Measurements from ENCODE around the gene ASCC2.

Gene ASCC2

GRCh38 chr22:29811377-29811776 is 26.7 kb downstream of the ASCC2 start:
- Mint-ChIP-seq H3K4me3 (no peak overlapping the region), H3K9me3 (no peaks in the 10 kb centered on the region), H3K4me1 (no peaks in the 10 kb centered on the region), H3K36me3 (ENCODE audit: insufficient read depth) (peaks cover 70% of the 10 kb centered on the region), H3K27me3 (no peaks in the 10 kb centered on the region), H3K27ac (ENCODE audit: low read depth) (no peak overlapping the region)
- DNase-seq (ENCODE audit: low spot score in 2 of 2) (no peak), ATAC-seq (replicated peaks; ENCODE audit: extremely low read depth, poor library complexity, severe bottlenecking) (no peak)

- Mint-ChIP-seq H3K4me1 (peaks cover 6% of the 10 kb centered on the region), H3K9me3 (no peaks in the 10 kb centered on the region), H3K27ac (ENCODE audit: low read depth) (no peak overlapping the region), H3K4me3 (no peak overlapping the region), H3K36me3 (ENCODE audit: insufficient read depth) (peaks cover 72% of the 10 kb centered on the region), H3K27me3 (no peaks in the 10 kb centered on the region)
- DNase-seq (ENCODE audit: low spot score in 2 of 2) (no peak), ATAC-seq (replicated peaks; ENCODE audit: extremely low read depth, poor library complexity, severe bottlenecking) (no peak)
Observed at GRCh38 chr22:29810216-29810615, 27.9 kb downstream of the ASCC2 start.

GRCh38 chr22:29806196-29806595 is 31.9 kb downstream of the ASCC2 start:
- peak overlapping the region; percentile 42 for H3K27ac Mint-ChIP-seq (ENCODE audit: low read depth)
- no peak for DNase-seq (ENCODE audit: low spot score in 2 of 2)

GRCh38 chr22:29804985-29805384 is 33.1 kb downstream of the ASCC2 start:
- ATAC-seq (replicated peaks; ENCODE audit: extremely low read depth, poor library complexity, severe bottlenecking) (no peak), DNase-seq (ENCODE audit: low spot score in 2 of 2) (no peak)
- peaks cover 6% of the 10 kb centered on the region for H3K4me1 Mint-ChIP-seq
- H3K4me3 Mint-ChIP-seq = no peak overlapping the region
- no peaks in the 10 kb centered on the region for H3K27me3 Mint-ChIP-seq
- peaks cover 59% of the 10 kb centered on the region for H3K36me3 Mint-ChIP-seq (ENCODE audit: insufficient read depth)
- H3K9me3 Mint-ChIP-seq = no peaks in the 10 kb centered on the region
- no peak overlapping the region for H3K27ac Mint-ChIP-seq (ENCODE audit: low read depth)

More at GRCh38 chr22:29806196-29806595, 31.9 kb downstream of the ASCC2 start:
- Mint-ChIP-seq H3K9me3 (no peaks in the 10 kb centered on the region), H3K36me3 (ENCODE audit: insufficient read depth) (peaks cover 53% of the 10 kb centered on the region), H3K27me3 (no peaks in the 10 kb centered on the region), H3K4me3 (no peak overlapping the region), H3K4me1 (peaks cover 6% of the 10 kb centered on the region)
- ATAC-seq (replicated peaks; ENCODE audit: extremely low read depth, poor library complexity, severe bottlenecking) = no peak

- Mint-ChIP-seq H3K4me1 (peaks cover 6% of the 10 kb centered on the region), H3K36me3 (ENCODE audit: insufficient read depth) (peaks cover 54% of the 10 kb centered on the region), H3K27me3 (no peaks in the 10 kb centered on the region), H3K4me3 (no peak overlapping the region), H3K9me3 (no peaks in the 10 kb centered on the region), H3K27ac (ENCODE audit: low read depth) (no peak overlapping the region)
- no peak for DNase-seq (ENCODE audit: low spot score in 2 of 2)
- ATAC-seq (replicated peaks; ENCODE audit: extremely low read depth, poor library complexity, severe bottlenecking) = no peak
Observed at GRCh38 chr22:29803190-29803589, 34.9 kb downstream of the ASCC2 start.

GRCh38 chr22:29801796-29802195 is 36.3 kb downstream of the ASCC2 start:
- H3K9me3 Mint-ChIP-seq = no peaks in the 10 kb centered on the region
- ATAC-seq (replicated peaks; ENCODE audit: extremely low read depth, poor library complexity, severe bottlenecking) = no peak
- peaks cover 40% of the 10 kb centered on the region for H3K36me3 Mint-ChIP-seq (ENCODE audit: insufficient read depth)
- H3K4me1 Mint-ChIP-seq = peaks cover 6% of the 10 kb centered on the region
- no peak overlapping the region for H3K4me3 Mint-ChIP-seq
- H3K27ac Mint-ChIP-seq (ENCODE audit: low read depth) = no peak overlapping the region
- no peak for DNase-seq (ENCODE audit: low spot score in 2 of 2)
- no peaks in the 10 kb centered on the region for H3K27me3 Mint-ChIP-seq

GRCh38 chr22:29801153-29801552 is 36.9 kb downstream of the ASCC2 start:
- H3K36me3 Mint-ChIP-seq (ENCODE audit: insufficient read depth) = peaks cover 39% of the 10 kb centered on the region
- H3K4me1 Mint-ChIP-seq = peaks cover 6% of the 10 kb centered on the region

GRCh38 chr22:29799217-29799680 is 38.8 kb downstream of the ASCC2 start:
- no peak for DNase-seq (ENCODE audit: low spot score in 2 of 2)
- Mint-ChIP-seq H3K4me3 (no peak overlapping the region), H3K4me1 (no peaks in the 10 kb centered on the region), H3K36me3 (ENCODE audit: insufficient read depth) (peaks cover 36% of the 10 kb centered on the region), H3K27ac (ENCODE audit: low read depth) (no peak overlapping the region), H3K9me3 (no peaks in the 10 kb centered on the region), H3K27me3 (no peaks in the 10 kb centered on the region)
- ATAC-seq (replicated peaks; ENCODE audit: extremely low read depth, poor library complexity, severe bottlenecking) = no peak

More at GRCh38 chr22:29801153-29801552, 36.9 kb downstream of the ASCC2 start:
- ATAC-seq (replicated peaks; ENCODE audit: extremely low read depth, poor library complexity, severe bottlenecking) (no peak), DNase-seq (ENCODE audit: low spot score in 2 of 2) (no peak)
- H3K4me3 Mint-ChIP-seq = no peak overlapping the region
- no peak overlapping the region for H3K27ac Mint-ChIP-seq (ENCODE audit: low read depth)
- H3K9me3 Mint-ChIP-seq = no peaks in the 10 kb centered on the region
- no peaks in the 10 kb centered on the region for H3K27me3 Mint-ChIP-seq

GRCh38 chr22:29798801-29799200 is 39.3 kb downstream of the ASCC2 start:
- Mint-ChIP-seq H3K4me3 (no peak overlapping the region), H3K27ac (ENCODE audit: low read depth) (no peak overlapping the region), H3K9me3 (no peaks in the 10 kb centered on the region)

GRCh38 chr22:29798318-29798717 is 39.8 kb downstream of the ASCC2 start:
- H3K27me3 Mint-ChIP-seq = no peaks in the 10 kb centered on the region
- no peaks in the 10 kb centered on the region for H3K9me3 Mint-ChIP-seq
- peaks cover 33% of the 10 kb centered on the region for H3K36me3 Mint-ChIP-seq (ENCODE audit: insufficient read depth)
- DNase-seq (ENCODE audit: low spot score in 2 of 2) (no peak), ATAC-seq (replicated peaks; ENCODE audit: extremely low read depth, poor library complexity, severe bottlenecking) (no peak)
- no peak overlapping the region for H3K4me3 Mint-ChIP-seq
- H3K4me1 Mint-ChIP-seq = no peaks in the 10 kb centered on the region
- H3K27ac Mint-ChIP-seq (ENCODE audit: low read depth) = no peak overlapping the region

More at GRCh38 chr22:29798801-29799200, 39.3 kb downstream of the ASCC2 start:
- DNase-seq (ENCODE audit: low spot score in 2 of 2) (no peak), ATAC-seq (replicated peaks; ENCODE audit: extremely low read depth, poor library complexity, severe bottlenecking) (no peak)
- Mint-ChIP-seq H3K36me3 (ENCODE audit: insufficient read depth) (peaks cover 34% of the 10 kb centered on the region), H3K27me3 (no peaks in the 10 kb centered on the region), H3K4me1 (no peaks in the 10 kb centered on the region)

GRCh38 chr22:29797351-29797750 is 40.7 kb downstream of the ASCC2 start:
- H3K27me3 Mint-ChIP-seq = no peaks in the 10 kb centered on the region
- peaks cover 36% of the 10 kb centered on the region for H3K36me3 Mint-ChIP-seq (ENCODE audit: insufficient read depth)
- no peaks in the 10 kb centered on the region for H3K9me3 Mint-ChIP-seq
- H3K4me3 Mint-ChIP-seq = no peak overlapping the region
- H3K27ac Mint-ChIP-seq (ENCODE audit: low read depth) = no peak overlapping the region
- H3K4me1 Mint-ChIP-seq = no peaks in the 10 kb centered on the region
- ATAC-seq (replicated peaks; ENCODE audit: extremely low read depth, poor library complexity, severe bottlenecking) (no peak), DNase-seq (ENCODE audit: low spot score in 2 of 2) (no peak)

- Mint-ChIP-seq H3K4me3 (no peak overlapping the region), H3K36me3 (ENCODE audit: insufficient read depth) (peaks cover 34% of the 10 kb centered on the region), H3K27me3 (no peaks in the 10 kb centered on the region), H3K4me1 (no peaks in the 10 kb centered on the region), H3K27ac (ENCODE audit: low read depth) (no peak overlapping the region), H3K9me3 (no peaks in the 10 kb centered on the region)
- DNase-seq (ENCODE audit: low spot score in 2 of 2) (no peak), ATAC-seq (replicated peaks; ENCODE audit: extremely low read depth, poor library complexity, severe bottlenecking) (no peak)
Observed at GRCh38 chr22:29795663-29796062, 42.4 kb downstream of the ASCC2 start.

GRCh38 chr22:29793396-29793795 is 44.7 kb downstream of the ASCC2 start:
- no peaks in the 10 kb centered on the region for H3K4me1 Mint-ChIP-seq
- no peaks in the 10 kb centered on the region for H3K27me3 Mint-ChIP-seq
- peaks cover 33% of the 10 kb centered on the region for H3K36me3 Mint-ChIP-seq (ENCODE audit: insufficient read depth)
- H3K4me3 Mint-ChIP-seq = no peak overlapping the region
- H3K27ac Mint-ChIP-seq (ENCODE audit: low read depth) = no peak overlapping the region
- no peak for DNase-seq (ENCODE audit: low spot score in 2 of 2)
- no peaks in the 10 kb centered on the region for H3K9me3 Mint-ChIP-seq
- ATAC-seq (replicated peaks; ENCODE audit: extremely low read depth, poor library complexity, severe bottlenecking) = no peak

- Mint-ChIP-seq H3K36me3 (ENCODE audit: insufficient read depth) (peaks cover 29% of the 10 kb centered on the region), H3K4me1 (no peaks in the 10 kb centered on the region), H3K4me3 (no peak overlapping the region), H3K9me3 (no peaks in the 10 kb centered on the region), H3K27me3 (no peaks in the 10 kb centered on the region), H3K27ac (ENCODE audit: low read depth) (no peak overlapping the region)
- ATAC-seq (replicated peaks; ENCODE audit: extremely low read depth, poor library complexity, severe bottlenecking) = no peak
- DNase-seq (ENCODE audit: low spot score in 2 of 2) = no peak
Observed at GRCh38 chr22:29790061-29790460, 48.0 kb downstream of the ASCC2 start.
